GM18508 (cell line): ENCODE data around the gene PAWR.
A peak's percentile ranks its signal among the peaks of the same experiment; 100 is the strongest.
"Not testable (repeated sequence)": the region's sequence is repeated elsewhere in the genome, so short reads cannot be mapped to it uniquely, and the experiment has no call there.

Experiments
- ATAC-seq: cut with Tn5 transposase; IDR thresholded peaks from one replicate; pipeline ENCODE4 v1.9.1; 2021; ENCODE audit warnings: moderate number of reproducible peaks; ENCODE audit not compliant: insufficient read depth, unreplicated experiment

Gene PAWR

DNA sequence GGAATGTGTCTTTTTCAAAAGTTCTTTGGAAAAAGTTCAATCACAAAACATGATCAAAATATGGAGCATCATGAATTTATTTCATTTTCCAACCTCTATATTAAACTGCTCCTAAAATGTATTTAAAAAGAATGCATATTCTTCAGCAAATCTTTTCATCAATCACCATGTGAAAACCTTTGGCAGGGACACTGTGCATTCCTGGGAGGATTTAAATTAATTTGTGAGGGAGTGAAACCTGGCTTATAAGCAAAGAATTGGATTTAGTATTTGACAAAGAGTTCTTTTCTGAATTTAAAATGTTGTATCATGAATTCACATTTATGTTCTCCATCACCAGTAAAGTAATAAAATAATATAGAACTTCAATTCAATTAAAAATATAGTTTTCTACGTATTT, 38.2 kb downstream of the PAWR start:
- no peak for ATAC-seq

DNA sequence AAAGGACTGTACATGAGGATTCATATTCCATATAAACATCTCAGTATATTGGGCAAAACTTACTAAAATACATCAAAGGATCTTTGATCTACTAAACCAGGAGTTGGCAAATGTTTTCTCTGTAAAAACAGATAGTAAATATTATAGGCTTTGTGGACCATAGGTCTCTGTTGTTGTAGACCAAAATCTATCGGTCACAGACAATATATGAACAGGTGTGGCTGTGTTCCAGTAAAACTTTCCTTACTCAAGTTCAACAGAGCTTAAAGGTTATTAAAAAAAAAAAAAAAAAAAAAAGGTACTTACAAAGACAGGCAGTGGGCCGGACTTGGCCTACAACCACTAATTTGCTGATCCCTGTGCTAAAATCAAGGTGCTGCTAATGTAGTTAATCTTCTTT, 40.3 kb downstream of the PAWR start:
- no peak for ATAC-seq

DNA sequence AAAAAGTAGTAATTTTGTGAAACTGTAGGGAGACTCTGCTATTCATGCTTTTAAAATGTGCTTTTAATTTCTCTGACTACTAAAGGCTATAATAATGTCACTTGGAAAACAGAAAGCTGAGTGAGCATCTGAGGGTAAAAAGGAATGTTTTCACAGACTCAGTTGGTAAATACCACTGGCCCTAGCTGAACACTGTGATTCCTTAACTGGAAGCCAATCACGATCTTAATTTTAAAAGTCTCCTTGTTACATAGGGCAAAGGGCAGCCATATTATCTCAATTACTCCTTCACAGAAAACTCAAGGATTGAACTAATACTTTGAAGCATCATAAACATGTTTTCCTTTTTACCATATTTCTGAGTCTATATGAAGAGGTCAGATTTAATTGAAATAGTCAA, 41.9 kb downstream of the PAWR start:
- ATAC-seq, result no peak

DNA sequence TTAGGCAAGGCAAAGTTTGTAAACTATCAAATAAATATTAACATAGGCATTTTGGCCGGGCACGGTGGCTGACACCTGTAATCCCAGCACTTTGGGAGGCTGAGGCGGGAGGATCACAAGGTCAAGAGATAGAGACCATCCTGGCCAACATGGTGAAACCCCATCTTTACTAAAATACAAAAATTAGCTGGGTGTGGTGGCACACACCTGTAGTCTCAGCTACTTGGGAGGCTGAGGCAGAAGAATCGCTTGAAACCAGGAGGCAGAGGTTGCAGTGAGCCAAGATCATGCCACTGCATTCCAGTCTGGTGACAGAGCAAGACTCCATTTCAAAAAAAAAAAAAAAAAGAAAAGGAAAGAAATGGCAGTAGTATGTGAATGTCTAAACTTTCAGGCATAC, 43.9 kb downstream of the PAWR start:
- ATAC-seq, result not testable (repeated sequence)

DNA sequence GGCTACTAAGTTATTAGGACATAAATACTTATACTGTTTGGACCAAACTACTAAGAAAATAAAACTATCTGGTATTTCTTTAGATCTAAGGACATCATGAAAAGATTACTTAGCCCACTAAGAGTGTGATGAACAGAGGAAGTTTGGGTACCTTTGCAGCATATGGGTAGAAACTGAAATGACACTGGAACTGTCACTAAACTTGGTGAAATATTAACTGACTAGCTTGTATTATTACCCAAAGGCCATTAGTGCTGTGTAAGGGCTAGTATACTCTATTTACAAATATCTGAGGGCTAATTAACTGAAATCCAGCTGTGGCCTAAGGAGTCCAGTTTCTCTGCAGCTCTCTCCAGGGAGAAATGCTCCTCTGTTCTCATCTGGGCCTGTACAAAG, 45.5 kb downstream of the PAWR start:
- peak; percentile 99 for ATAC-seq

GRCh38 chr12:79644274-79645234, 46.2 kb downstream of the PAWR start:
- ATAC-seq, result peak; percentile 5

DNA sequence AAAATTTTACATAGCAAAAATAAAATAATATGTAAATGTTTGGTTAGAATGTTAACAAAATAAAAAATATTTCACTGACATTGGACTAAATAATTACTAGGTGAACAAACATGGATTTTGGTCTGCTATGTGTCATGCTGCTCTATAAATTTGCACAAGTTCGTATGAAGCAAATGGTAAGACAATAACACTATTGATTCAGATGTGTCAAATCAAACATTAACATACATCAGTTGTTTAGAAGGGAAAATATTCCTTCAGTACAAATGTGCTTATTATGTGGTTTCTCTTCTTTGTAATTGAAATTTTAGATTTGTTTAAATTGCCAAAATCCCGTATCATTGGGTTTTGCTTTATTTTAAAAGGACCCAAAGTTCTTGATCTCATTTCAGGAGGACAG, 46.9 kb downstream of the PAWR start:
- no peak for ATAC-seq

GRCh38 chr12:79638490-79638889, 52.3 kb downstream of the PAWR start:
- no peak for ATAC-seq

GRCh38 chr12:79637093-79637492, 53.7 kb downstream of the PAWR start:
- ATAC-seq, result no peak

DNA sequence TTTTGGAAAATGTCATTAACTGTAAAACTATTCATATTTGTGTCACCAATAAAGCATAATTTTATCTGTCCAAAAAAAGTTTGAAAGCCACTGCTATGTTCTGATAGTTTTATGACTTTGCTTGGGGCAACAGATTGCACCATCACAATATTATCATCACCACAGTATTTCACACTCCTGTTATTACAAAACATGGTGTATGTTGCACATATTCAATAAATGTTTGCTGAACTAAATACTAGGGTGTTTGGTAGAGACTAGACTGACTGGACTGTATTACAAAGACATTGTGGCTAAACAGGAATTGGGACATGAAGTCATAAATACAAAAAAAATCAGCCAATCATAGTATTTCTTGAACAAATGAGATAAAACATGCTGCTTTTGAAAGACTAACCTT, 55.1 kb downstream of the PAWR start:
- ATAC-seq, result no peak

DNA sequence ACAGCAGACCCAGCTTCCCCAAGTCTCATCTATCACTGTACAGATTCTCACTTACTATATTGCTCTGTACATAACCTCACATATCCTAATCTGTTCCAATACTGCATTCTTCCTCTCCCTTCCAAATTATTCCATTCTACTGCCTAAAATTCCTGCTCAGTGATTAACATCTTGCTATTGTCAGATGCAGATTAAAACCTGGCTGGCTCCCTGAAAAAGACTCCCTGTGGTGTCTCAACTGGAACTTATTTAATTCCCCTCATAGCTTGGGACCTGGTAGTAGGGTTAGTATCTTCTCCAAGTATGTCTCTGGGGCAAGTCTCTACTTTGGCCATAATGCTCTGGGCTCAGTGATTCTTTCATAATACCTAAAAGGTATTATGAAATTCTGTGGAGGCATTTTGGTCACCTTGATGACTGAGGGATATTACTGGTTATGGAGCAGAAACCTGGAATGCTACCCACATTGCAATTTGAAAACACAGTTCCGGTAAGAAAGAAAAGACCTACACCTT, 55.8 kb downstream of the PAWR start:
- ATAC-seq, result no peak

GRCh38 chr12:79629561-79629960, 61.2 kb downstream of the PAWR start:
- ATAC-seq, result no peak

GRCh38 chr12:79626735-79627134, 64.0 kb downstream of the PAWR start:
- not testable (repeated sequence) for ATAC-seq

GRCh38 chr12:79624378-79624777, 66.4 kb downstream of the PAWR start:
- ATAC-seq, result no peak

GRCh38 chr12:79619872-79620562, 70.7 kb downstream of the PAWR start:
- ATAC-seq, result no peak

DNA sequence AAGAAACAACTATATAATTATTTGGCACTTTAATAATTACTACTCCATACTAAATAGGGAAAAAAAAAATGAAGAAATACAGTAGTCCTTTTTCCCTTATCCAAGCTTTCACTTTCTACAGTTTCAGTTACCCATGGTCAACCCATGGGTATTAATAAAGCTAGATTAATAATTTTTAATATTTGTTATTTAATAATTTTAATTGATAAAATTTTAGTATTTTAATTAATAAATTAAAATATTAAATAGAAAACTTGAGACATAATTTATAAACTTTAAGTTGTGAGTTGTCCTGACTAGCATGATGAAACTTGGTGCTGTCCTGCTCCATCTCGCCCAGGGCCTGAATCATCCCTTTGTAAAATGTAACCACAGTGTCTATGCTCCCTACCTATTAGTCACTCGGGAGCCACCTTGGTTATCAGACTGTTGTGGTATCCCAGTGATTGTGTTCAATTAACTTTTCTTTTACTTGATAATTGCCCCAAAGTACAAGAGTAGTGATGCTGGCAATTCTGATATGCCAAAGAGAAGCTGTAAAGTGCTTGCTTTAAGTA, 71.8 kb downstream of the PAWR start:
- no peak for ATAC-seq

DNA sequence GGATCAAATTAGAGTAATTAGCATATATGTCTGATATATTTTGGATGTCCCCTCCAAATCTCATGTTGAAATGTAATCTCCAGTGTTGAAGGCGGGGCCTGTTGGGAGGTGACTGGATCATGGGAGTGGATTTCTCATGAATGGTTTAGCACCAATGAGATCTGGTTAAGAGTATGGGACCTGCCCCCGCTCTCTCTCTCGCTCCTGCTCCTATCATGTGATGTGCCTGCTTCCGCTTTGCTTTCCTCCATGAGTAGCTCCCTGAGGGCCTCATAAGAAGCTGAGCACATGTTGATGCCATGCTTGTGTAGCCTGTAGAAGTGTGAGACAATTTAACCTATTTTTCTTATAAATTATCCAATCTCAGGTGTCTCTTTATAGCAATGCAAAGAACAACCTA, 73.1 kb downstream of the PAWR start:
- ATAC-seq, result no peak

DNA sequence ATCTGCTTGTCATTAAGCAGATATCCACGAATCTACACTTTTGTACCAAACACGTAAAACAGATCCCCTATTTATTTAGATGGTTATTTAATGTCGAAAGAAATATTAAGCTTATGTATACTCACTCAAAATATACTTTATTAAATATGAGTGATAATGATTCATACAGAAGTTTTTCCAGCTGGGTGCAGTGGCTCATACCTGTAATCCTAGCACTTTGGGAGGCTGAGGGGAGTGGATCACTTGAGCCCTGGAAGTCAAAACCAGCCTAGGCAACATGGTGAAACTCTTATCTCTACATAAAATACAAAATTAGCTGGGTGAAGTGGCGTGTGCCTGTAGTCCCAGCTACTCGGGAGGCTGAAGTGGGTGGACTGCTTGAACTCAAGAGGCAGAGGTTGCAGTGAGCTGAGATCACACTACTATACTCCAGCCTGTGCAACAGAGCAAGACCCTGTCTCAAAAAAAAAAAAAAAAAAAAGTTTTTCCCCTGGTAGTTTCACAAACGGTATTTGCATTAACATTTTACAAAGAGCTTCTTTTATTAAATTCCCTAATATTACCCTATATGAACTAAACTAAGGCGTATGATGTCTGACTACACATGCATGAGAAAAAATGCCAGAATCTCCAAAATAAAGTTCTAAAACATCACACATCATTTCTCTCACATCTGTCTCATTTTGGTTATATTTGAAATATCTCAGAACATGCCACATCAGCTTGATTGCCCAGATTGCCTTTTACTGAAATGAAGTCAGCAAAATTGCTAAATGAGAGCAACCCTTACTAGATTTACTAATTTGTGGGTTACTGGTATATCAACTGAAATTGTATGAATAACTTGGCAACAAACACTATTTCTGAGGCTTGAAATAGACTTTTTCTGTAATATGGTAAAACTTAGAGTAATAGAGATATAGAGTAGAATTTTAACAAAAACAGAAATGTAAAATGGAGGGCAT, 74.9 kb downstream of the PAWR start:
- ATAC-seq, result peak; percentile 46

DNA sequence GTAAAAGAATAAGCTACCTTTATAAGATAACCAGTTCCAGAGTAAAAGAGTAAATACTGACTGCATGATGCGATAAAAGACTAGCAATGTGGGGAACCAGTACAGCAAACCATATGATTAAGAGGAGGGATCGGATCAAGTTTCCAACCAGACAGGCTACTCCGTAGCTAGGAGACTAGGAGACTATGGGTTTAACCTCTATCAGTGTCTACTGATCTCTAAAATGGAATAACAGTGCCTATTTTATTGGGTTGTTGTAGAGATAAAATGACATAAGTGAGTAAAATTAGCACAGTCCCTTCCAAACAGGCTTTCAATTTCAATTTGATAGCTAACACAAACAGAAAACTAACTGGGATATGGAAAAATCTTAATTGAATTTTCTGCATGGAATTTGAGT, 76.0 kb downstream of the PAWR start:
- ATAC-seq, result no peak

DNA sequence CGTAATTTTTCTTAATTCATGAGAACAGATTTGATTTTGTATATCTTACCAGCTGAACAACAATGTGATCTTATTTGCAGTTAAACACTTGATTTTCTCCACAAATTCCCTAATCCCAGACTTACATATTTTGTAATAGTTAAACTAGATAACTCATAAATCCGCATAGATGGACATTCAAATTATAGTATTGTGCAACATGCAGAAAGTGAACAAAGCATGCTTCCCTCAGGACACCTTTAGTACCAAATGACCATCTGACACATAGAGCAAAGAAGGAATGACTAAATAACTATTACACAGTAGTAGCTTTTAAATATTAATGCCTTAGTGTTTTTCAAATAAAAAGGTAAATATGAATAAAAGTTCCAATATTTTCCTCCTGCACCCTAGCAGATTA, 88.9 kb downstream of the PAWR start:
- ATAC-seq, result no peak
